ENCODE data around the gene ANXA3.
"Not testable (repeated sequence)": the region's sequence is repeated elsewhere in the genome, so short reads cannot be mapped to it uniquely, and the experiment has no call there.

DNA sequence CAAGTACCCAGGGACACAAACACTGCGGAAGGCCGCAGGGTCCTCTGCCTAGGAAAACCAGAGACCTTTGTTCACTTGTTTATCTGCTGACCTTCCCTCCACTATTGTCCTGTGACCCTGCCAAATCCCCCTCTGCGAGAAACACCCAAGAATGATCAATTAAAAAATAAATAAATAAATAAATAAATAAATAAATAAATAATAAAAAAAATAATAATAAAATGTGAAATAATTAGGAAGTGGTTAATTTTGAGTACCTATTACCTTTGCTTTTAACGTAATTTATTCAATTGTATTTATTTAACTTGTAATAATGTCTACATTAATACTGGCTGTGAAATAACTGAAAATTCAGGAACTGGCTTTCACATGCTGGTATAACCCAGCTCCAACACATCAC is 2.7 kb upstream of the ANXA3 start:
- not testable (repeated sequence) for TF ChIP-seq POLR2A, POLR2AphosphoS5 (IDR thresholded peaks at IDR 0.05)
- TF ChIP-seq, protein P1, sequence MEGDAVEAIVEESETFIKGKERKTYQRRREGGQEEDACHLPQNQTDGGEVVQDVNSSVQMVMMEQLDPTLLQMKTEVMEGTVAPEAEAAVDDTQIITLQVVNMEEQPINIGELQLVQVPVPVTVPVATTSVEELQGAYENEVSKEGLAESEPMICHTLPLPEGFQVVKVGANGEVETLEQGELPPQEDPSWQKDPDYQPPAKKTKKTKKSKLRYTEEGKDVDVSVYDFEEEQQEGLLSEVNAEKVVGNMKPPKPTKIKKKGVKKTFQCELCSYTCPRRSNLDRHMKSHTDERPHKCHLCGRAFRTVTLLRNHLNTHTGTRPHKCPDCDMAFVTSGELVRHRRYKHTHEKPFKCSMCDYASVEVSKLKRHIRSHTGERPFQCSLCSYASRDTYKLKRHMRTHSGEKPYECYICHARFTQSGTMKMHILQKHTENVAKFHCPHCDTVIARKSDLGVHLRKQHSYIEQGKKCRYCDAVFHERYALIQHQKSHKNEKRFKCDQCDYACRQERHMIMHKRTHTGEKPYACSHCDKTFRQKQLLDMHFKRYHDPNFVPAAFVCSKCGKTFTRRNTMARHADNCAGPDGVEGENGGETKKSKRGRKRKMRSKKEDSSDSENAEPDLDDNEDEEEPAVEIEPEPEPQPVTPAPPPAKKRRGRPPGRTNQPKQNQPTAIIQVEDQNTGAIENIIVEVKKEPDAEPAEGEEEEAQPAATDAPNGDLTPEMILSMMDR (IDR thresholded peaks at IDR 0.05 in 8 of 11, conservative IDR thresholded peaks at IDR 0.05 in 3 of 11), result not testable (repeated sequence)
